Keratinocyte (primary cell): Measurements from ENCODE around the gene DNAH2.

ENCODE experiments used
- CTCF ChIP-seq, 3 experiments: IDR thresholded peaks in 1 of 3; conservative IDR thresholded peaks in 1 of 3; optimal IDR thresholded peaks in 1 of 3; 2 replicates in 2 of 3; 3 replicates in 1 of 3; pipeline versions ENCODE3 to v1.5.1; 2011; ENCODE audit warnings: low read length in 3 of 3, mild to moderate bottlenecking in 3 of 3, moderate library complexity in 2 of 3, control low read depth in 1 of 3, inconsistent platforms in 1 of 3; ENCODE audit not compliant: insufficient read depth in 2 of 3; ENCODE audit errors: extremely low read depth in 1 of 3
- EZH2 ChIP-seq: IDR thresholded peaks from one replicate; pipeline ENCODE4 v1.6.1; 2012; ENCODE audit warnings: inconsistent platforms, mild to moderate bottlenecking, low read length, moderate library complexity

GRCh38 chr17:7848131-7848579, 130.6 kb downstream of the DNAH2 start:
- no peak for TF ChIP-seq CTCF (optimal IDR thresholded peaks at IDR 0.05 in 1 of 3, IDR thresholded peaks at IDR 0.05 in 1 of 3, conservative IDR thresholded peaks at IDR 0.05 in 1 of 3; ENCODE audit: extremely low read depth in 1 of 3, insufficient read depth in 2 of 3, low read length in 3 of 3)
- no peak for TF ChIP-seq EZH2
